ENCODE data around the gene SEC31A.
"Not testable (repeated sequence)": the region's sequence is repeated elsewhere in the genome, so short reads cannot be mapped to it uniquely, and the experiment has no call there.

Gene SEC31A

DNA sequence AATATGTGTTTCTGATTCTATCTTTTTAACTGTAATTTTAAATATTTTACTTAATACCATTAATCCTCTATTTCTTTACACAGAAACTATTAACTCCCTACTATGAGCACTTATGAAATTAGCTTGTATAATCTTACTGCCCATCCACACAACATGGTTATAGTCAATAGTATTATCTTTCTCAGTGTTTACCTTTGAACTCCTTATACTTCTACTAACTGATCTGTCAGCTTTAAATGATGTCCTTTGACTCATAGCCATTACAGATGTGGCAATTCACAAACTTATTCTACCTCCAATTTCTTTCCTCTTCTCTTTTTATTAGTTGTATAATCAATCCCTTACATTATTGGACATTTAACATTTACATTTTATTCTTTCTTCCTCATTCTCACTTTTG, 5.5 kb downstream of the SEC31A start:
- H3K4me3 ChIP-seq (ENCODE audit: control insufficient read depth, low read depth, low read length): no peak overlapping the region
- TF ChIP-seq, protein P1, sequence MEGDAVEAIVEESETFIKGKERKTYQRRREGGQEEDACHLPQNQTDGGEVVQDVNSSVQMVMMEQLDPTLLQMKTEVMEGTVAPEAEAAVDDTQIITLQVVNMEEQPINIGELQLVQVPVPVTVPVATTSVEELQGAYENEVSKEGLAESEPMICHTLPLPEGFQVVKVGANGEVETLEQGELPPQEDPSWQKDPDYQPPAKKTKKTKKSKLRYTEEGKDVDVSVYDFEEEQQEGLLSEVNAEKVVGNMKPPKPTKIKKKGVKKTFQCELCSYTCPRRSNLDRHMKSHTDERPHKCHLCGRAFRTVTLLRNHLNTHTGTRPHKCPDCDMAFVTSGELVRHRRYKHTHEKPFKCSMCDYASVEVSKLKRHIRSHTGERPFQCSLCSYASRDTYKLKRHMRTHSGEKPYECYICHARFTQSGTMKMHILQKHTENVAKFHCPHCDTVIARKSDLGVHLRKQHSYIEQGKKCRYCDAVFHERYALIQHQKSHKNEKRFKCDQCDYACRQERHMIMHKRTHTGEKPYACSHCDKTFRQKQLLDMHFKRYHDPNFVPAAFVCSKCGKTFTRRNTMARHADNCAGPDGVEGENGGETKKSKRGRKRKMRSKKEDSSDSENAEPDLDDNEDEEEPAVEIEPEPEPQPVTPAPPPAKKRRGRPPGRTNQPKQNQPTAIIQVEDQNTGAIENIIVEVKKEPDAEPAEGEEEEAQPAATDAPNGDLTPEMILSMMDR (conservative IDR thresholded peaks at IDR 0.05; ENCODE audit: control insufficient read depth, insufficient read depth, low read depth, low read length): no peak
- DNase-seq (ENCODE audit: low read depth): peak; percentile 58

DNA sequence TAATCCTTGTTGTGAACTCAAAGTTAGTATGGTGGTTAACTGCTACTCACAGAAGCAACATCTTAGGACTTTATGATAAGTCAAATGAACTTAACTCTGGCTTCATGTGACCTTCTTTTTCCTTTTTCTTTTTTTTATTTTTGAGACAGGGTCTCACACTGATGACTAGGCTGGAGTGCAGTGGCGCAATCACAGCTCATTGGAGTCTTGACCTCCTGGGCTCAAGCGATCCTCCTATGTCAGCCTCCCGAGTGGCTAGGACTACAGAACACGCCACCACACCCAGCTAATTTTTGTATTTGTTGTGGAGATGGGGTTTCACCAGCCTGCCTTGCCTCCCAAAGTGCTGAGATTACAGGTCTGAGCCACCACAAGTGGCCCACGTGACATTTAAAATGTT, 22.4 kb downstream of the SEC31A start:
- no peak for DNase-seq (ENCODE audit: low read depth)
- TF ChIP-seq, protein P1 (conservative IDR thresholded peaks at IDR 0.05; ENCODE audit: control insufficient read depth, insufficient read depth, low read depth, low read length): no peak
- no peak overlapping the region for H3K4me3 ChIP-seq (ENCODE audit: control insufficient read depth, low read depth, low read length)

DNA sequence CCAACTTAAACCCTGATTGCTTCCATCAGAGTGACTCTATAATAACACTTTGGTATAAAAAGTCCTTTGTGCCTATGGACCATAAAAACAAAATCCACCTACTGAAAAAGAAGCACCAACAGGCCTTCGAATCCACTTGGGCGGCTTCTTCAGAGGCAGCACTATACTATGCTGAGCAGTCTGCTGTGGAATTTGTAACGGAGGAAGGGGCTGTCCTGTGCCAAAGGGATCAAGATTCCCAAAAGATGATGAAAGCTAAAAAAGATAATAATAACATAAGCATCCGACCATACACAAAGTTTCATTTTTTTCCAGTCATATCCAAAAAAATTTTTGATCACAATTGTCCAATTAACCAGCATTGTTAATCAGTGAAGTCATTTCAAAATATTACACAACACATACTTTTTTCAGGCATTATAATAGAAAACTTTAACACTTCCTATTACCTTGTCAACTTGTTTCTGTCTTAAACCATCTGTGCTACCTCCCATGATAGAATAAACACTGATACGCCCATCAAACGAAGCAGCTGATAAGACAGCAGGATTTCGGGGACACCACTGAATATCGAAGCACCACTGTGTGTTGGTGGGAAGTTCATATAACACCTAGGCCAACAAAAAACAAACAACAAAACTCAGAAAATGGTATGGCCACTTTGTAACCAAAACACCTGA, 24.1 kb downstream of the SEC31A start:
- no peak overlapping the region for H3K4me3 ChIP-seq (ENCODE audit: control insufficient read depth, low read depth, low read length)
- DNase-seq (ENCODE audit: low read depth): no peak
- TF ChIP-seq, protein P1 (conservative IDR thresholded peaks at IDR 0.05; ENCODE audit: control insufficient read depth, insufficient read depth, low read depth, low read length): no peak

DNA sequence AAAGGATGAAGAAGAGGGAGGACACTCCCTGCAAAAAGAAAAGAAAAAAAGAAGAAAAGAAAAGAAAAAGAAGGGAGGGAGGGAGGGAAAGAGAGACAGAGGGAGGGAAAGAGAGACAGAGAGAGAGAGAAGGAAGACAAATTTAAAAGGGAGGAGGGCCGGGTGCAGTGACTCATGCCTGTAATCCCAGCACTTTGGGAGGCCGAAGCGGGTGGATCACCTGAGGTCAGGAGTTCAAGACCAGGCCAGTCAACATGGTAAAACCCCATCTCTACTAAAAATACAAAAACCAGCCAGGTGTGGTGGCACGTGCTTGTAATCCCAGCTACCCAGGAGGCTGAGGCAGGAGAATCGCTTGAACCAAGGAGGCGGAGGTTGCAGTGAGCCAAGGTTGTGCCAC, 24.9 kb downstream of the SEC31A start:
- DNase-seq (ENCODE audit: low read depth): peak; percentile 30
- H3K4me3 ChIP-seq (ENCODE audit: control insufficient read depth, low read depth, low read length): not testable (repeated sequence)

DNA sequence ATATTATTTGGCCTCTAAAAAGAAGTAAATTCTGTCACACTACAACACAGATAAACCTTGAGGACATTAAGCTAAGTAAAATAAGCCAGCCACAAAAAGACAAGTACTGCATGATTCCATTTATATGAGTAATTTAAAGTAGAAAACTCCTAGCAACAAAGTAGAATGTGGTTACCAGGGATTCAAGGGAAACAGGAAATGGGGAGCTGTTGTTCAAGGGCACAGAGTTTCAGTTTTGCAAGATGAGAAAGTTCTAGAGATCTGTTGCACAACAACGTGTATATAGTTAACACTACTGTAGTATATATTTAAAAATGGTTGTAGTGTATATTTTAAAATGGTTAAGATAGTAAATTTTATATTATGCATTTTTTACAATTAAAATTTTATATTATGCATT, 25.4 kb downstream of the SEC31A start:
- TF ChIP-seq, protein P1 (conservative IDR thresholded peaks at IDR 0.05; ENCODE audit: control insufficient read depth, insufficient read depth, low read depth, low read length): no peak
- no peak overlapping the region for H3K4me3 ChIP-seq (ENCODE audit: control insufficient read depth, low read depth, low read length)
- DNase-seq (ENCODE audit: low read depth): peak; percentile 92

DNA sequence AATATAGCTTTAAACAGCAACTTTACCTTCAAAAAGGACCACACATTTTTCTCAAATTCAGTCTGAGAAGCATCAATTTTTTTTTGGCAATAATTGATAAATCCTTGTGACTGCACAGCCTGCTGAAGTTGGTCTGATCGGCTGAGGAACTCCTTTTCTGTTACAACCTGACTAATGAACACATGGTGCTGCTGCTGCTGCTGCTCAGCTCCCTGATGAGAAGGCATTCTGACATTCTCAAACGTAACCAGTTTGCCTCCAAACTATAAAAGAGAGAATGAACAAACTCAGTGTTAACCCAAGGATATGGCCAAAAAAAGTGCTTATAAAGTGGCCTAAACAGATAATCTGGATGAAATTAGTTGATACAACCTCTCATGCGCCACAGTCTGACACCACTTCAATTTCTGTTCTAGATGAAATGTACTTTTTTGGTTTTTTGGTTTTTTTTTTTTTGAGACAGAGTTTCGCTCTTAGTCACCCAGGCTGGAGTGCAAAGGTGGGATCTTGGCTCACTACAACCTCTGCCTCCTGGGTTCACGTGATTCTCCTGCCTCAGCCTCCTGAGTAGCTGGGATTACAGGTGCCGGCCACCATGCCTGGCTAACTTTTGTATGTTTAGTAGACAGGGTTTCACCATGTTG, 26.5 kb downstream of the SEC31A start:
- no peak overlapping the region for H3K4me3 ChIP-seq (ENCODE audit: control insufficient read depth, low read depth, low read length)
- no peak for DNase-seq (ENCODE audit: low read depth)
- TF ChIP-seq, protein P1 (conservative IDR thresholded peaks at IDR 0.05; ENCODE audit: control insufficient read depth, insufficient read depth, low read depth, low read length): no peak

DNA sequence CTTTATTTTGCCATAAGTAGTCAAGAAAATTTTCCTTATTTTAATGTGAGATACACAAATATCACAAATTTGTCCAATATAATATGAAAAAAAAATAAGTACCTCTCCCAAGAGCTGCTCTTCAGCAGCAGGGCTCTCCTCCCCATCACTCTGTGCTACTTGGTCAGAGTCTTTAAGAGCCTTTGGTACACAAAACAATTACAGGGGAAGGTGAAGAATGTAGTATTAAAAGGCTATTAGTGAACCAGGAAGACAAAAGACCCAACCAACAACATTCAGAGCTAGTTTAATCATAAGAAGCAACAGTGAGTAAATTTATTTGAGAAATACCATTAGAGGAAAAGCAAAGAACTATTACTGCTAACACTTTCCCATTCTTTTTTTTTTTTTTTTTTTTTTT, 29.4 kb downstream of the SEC31A start:
- TF ChIP-seq, protein P1 (conservative IDR thresholded peaks at IDR 0.05; ENCODE audit: control insufficient read depth, insufficient read depth, low read depth, low read length): no peak
- no peak overlapping the region for H3K4me3 ChIP-seq (ENCODE audit: control insufficient read depth, low read depth, low read length)
- no peak for DNase-seq (ENCODE audit: low read depth)

DNA sequence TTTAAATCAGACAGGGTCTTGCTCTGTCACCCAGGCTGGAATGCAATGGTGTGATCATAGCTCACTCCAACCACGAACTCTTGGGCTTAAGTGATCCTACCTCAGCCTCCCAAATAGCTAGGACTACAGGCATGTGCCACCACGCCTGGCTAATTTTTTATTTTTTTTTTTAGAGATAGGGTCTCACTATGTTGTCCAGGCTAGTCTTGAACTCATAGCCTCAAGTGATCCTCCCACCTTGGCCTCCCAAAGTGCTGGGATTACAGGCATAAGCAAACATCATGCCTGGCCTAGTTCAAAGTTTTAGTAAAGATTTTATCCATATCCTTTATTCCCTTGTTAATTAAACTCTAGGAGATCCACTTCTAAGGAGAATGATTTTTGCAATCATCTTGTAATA, 30.5 kb downstream of the SEC31A start:
- DNase-seq (ENCODE audit: low read depth); H3K4me3 ChIP-seq (ENCODE audit: control insufficient read depth, low read depth, low read length): not testable (repeated sequence)

All from fibroblast of mammary gland (primary cell).